Activated naive CD8-positive, alpha-beta T cell treated with anti-CD3 and anti-CD28 coated beads, Interleukin-2, amount 50 U/mL, for 24 hours (primary cell): ENCODE data around the gene PADI6.

Experiments used
- ATAC-seq: fragments of 150-1000 bp; cut with Tn5 transposase; one replicate; pipeline ENCODE4 v1.10.0; 2021
- DNase-seq: peaks from one replicate; pipeline ENCODE4 v3.0.0; 2021
- H3K27ac Mint-ChIP-seq: one replicate; pipeline ENCODE4 v1.8.0; 2021; ENCODE audit warnings: mild to moderate bottlenecking, mixed read lengths
- H3K27me3 Mint-ChIP-seq: one replicate; pipeline ENCODE4 v1.8.0; 2021; ENCODE audit warnings: mixed read lengths
- H3K36me3 Mint-ChIP-seq: one replicate; pipeline ENCODE4 v1.8.0; 2021; ENCODE audit warnings: low read depth, mixed read lengths
- H3K4me1 Mint-ChIP-seq: one replicate; pipeline ENCODE4 v1.8.0; 2021; ENCODE audit warnings: mixed read lengths
- H3K4me3 Mint-ChIP-seq: one replicate; pipeline ENCODE4 v1.8.0; 2021; ENCODE audit warnings: mild to moderate bottlenecking, moderate library complexity, mixed read lengths
- H3K9me3 Mint-ChIP-seq: one replicate; pipeline ENCODE4 v1.8.0; 2021; ENCODE audit warnings: mixed read lengths

PADI6 gene

DNA sequence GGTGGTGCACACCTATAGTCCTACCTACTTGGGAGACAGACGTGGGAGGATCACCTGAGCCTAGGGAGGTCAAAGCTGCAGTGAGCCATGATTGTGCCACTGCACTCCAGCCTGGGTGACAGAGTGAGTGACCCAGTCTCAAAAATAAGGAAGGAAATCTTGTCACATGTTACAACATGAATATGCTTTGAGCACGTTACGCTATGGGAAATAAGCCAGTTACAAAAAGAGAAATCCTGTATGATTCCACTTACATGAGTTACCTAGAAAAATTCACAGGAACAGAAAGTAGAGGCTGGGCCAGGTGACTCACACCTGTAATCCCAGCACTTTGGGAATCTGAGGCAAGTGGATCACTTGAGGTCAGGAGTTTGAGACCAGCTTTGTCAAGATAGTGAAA, 6.7 kb upstream of the PADI6 start:
- Mint-ChIP-seq H3K27me3 (no peaks in the 10 kb centered on the region), H3K9me3 (no peaks in the 10 kb centered on the region), H3K27ac (no peak overlapping the region), H3K4me3 (no peak overlapping the region), H3K36me3 (no peaks in the 10 kb centered on the region), H3K4me1 (no peaks in the 10 kb centered on the region)
- ATAC-seq, result no peak
- DNase-seq, result no peak

DNA sequence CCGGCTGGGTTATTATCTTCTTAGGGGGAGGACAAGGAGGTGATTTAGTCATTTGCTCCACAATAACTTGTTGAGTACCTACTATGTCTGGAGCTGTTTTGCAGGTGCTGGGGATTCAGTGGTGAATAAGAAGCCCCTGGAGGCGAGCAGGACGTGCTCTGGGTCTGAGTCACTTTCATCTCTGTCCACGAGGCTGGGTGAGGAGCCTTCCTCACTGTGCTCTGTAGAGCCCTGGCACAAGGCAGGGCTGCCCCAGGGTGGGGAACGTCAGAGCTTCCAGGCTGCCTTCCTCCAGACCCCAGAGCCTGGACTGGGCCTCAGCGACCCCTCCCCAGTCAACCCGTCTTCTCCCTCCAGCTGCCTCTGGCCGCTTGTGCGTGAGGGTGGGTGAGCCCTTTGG, 2.5 kb upstream of the PADI6 start:
- H3K4me1 Mint-ChIP-seq, result no peaks in the 10 kb centered on the region
- H3K36me3 Mint-ChIP-seq, result no peaks in the 10 kb centered on the region
- H3K27me3 Mint-ChIP-seq, result no peaks in the 10 kb centered on the region
- no peaks in the 10 kb centered on the region for H3K9me3 Mint-ChIP-seq
- no peak overlapping the region for H3K4me3 Mint-ChIP-seq
- ATAC-seq (no peak), DNase-seq (no peak)
- H3K27ac Mint-ChIP-seq, result no peak overlapping the region

DNA sequence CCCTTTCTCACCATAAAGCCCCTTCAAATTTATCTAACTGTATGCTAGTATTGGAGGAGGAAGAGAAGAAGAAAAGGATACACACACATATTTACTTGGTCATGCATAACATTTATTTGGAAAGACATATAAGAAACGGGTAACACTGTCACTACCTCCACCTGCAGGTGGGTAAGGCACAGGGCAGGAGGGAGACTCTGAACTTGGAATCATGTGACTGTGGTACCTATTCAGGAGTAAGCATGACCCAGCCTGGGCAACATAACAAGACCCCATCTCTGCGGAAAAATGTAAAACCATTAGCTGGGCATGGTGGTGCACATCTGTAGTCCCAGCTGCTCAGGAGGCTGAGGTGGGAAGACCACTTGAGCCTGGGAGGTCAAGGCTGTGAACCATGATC, 1.4 kb upstream of the PADI6 start:
- H3K27ac Mint-ChIP-seq, result no peak overlapping the region
- no peaks in the 10 kb centered on the region for H3K36me3 Mint-ChIP-seq
- ATAC-seq (no peak), DNase-seq (no peak)
- no peaks in the 10 kb centered on the region for H3K9me3 Mint-ChIP-seq
- H3K4me1 Mint-ChIP-seq, result no peaks in the 10 kb centered on the region
- H3K4me3 Mint-ChIP-seq, result no peak overlapping the region
- no peaks in the 10 kb centered on the region for H3K27me3 Mint-ChIP-seq

DNA sequence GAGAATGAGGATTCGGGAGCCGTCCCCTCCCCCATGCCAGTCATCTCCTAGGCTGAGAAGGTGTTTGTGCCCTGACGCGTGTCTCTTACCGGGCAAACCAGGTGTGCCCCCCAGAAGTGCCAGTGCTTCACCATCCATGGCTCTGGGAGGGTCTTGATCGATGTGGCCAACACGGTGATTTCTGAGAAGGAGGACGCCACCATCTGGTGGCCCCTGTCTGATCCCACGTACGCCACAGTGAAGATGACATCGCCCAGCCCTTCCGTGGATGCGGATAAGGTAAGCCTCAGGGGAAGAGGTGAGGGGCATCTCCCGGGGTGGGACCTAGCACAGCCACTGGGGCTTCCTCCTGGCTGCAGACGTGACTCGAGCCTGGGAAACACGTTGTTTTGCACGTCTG, 959 bp downstream of the PADI6 start:
- Mint-ChIP-seq H3K4me3 (no peak overlapping the region), H3K27me3 (peaks cover 2% of the 10 kb centered on the region), H3K4me1 (no peaks in the 10 kb centered on the region), H3K9me3 (no peaks in the 10 kb centered on the region), H3K27ac (no peak overlapping the region), H3K36me3 (no peaks in the 10 kb centered on the region)
- DNase-seq, result no peak
- peak; percentile 26 for ATAC-seq

DNA sequence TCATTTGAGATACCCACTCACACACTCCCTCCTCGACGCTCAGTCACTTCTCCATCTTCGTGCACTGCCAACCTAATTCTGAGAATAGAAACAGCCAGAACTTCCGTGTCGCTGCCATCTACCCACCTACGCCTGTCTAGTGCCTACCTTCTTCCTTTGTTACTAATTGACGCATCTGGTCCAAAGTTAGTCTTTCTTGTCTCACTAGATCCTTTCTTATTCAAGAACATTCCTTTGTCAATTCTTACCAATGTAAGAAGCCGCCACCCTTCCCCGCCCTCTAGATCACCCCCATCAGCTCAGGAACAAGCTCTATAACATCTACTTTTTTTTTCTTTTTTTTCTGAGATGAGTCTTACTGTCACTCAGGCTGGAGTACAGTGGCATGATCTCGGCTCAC, 3.7 kb downstream of the PADI6 start:
- H3K4me1 Mint-ChIP-seq, result no peaks in the 10 kb centered on the region
- DNase-seq, result no peak

DNA sequence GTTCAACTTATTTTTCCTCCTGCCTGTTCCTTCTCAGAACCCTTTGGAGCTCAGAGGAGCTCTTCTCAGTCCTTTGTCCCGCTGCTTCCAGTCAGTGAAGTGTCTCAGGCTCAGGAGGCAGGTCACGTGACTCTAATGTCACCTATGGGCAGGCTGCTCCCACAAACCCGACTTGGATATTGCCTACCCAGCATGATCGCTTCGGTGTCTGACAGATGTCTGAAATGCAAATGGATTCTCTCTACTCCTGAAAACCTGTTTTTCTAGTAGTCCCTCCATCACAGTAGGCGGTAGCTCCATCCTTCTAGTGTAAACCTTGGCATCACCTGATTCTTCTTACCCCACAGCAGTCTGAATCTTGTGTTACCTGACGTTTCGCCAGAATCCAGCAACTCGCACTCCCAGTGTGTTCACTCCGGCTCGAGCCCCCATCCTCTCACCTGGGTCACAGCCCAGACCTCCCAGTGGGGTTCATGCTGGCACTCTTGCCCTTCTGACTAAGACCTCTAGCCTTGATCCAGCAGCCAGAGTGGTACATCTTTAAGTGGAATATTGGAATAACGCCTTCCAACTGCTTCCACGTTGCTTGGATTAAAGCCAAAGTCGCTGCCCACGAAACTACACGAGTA, 5.4 kb downstream of the PADI6 start:
- DNase-seq, result no peak
- no peak overlapping the region for H3K4me3 Mint-ChIP-seq
- ATAC-seq, result no peak

More for the DNA sequence above, 3.7 kb downstream of the PADI6 start:
- Mint-ChIP-seq H3K4me3 (no peak overlapping the region), H3K27me3 (peaks cover 9% of the 10 kb centered on the region), H3K36me3 (no peaks in the 10 kb centered on the region), H3K9me3 (no peaks in the 10 kb centered on the region), H3K27ac (no peak overlapping the region)
- no peak for ATAC-seq

DNA sequence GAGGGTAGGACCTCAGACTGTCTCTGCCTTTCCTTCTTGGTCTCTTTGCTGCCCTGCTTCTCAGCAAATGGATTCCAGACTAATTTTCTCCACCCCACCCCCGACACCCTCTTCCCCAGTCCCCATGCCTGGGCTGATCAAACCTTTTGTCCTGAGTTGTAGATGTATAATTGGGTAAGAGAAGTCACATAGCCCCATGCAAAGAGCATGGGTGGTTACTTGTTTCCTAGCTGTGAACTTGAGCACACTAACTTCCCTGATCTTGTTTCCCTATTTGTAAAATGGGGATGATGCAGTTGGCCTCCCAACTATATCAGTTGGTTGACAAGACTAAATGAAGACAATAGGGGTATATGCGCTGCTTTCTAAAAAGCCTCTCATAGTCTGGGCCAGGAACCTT, 9.2 kb downstream of the PADI6 start:
- Mint-ChIP-seq H3K9me3 (no peaks in the 10 kb centered on the region), H3K36me3 (no peaks in the 10 kb centered on the region), H3K4me3 (no peak overlapping the region), H3K27ac (no peak overlapping the region), H3K27me3 (peaks cover 10% of the 10 kb centered on the region), H3K4me1 (no peaks in the 10 kb centered on the region)
- DNase-seq (no peak), ATAC-seq (no peak)

More for the DNA sequence above, 5.4 kb downstream of the PADI6 start:
- H3K27ac Mint-ChIP-seq, result no peak overlapping the region
- H3K4me1 Mint-ChIP-seq, result no peaks in the 10 kb centered on the region
- no peaks in the 10 kb centered on the region for H3K36me3 Mint-ChIP-seq
- peaks cover 10% of the 10 kb centered on the region for H3K27me3 Mint-ChIP-seq
- H3K9me3 Mint-ChIP-seq, result no peaks in the 10 kb centered on the region

DNA sequence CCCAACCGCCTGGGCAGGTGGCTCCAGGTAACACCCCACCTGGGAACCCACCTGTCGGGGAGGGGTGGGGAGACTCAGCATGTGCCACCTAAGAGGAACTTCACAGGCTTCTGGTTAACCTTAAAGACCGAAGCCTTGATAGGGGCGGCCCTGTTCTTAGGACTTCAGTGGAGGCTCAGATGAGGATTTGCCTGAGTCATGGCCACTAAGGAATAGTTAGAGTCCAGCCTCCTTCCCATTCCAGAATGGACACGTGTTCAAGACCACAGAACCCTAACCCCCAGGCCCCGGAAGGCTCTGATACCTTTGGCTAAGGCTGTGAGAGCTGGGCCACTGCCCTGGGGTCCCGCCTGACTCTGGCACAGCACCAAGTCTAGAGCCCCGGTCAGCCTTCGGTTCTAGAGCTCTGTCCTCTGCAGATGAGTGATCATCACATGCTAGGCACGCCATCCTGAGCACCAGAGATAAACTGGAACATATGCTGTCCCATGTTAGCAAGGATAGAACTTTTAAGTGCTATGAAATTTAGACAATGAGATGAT, 20.3 kb downstream of the PADI6 start:
- no peaks in the 10 kb centered on the region for H3K9me3 Mint-ChIP-seq
- H3K4me3 Mint-ChIP-seq, result no peak overlapping the region
- DNase-seq (no peak), ATAC-seq (no peak)
- H3K36me3 Mint-ChIP-seq, result no peaks in the 10 kb centered on the region
- H3K27me3 Mint-ChIP-seq, result no peaks in the 10 kb centered on the region
- H3K4me1 Mint-ChIP-seq, result no peaks in the 10 kb centered on the region
- H3K27ac Mint-ChIP-seq, result no peak overlapping the region

DNA sequence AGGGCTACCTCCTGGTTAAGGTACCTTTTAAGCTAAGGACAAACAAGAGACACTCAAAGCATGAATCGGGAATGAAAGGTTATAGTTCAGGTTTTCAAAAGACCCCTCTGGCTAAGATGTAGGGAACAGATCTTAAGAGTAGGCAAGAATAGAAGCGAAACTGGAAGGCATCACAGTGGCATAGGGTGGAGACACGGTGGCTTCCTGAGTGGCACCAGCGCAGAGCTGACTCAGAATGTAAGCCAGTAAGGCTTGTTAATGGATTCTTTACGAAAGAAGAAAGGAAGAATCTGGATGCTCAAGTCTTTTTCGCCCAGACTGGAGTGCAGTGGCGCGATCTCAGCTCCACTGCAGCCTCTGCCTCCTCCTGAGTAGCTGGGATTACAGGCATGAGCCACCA, 21.2 kb downstream of the PADI6 start:
- Mint-ChIP-seq H3K27ac (no peak overlapping the region), H3K9me3 (no peaks in the 10 kb centered on the region), H3K4me1 (no peaks in the 10 kb centered on the region), H3K36me3 (no peaks in the 10 kb centered on the region), H3K27me3 (no peaks in the 10 kb centered on the region), H3K4me3 (no peak overlapping the region)
- DNase-seq (no peak), ATAC-seq (no peak)

DNA sequence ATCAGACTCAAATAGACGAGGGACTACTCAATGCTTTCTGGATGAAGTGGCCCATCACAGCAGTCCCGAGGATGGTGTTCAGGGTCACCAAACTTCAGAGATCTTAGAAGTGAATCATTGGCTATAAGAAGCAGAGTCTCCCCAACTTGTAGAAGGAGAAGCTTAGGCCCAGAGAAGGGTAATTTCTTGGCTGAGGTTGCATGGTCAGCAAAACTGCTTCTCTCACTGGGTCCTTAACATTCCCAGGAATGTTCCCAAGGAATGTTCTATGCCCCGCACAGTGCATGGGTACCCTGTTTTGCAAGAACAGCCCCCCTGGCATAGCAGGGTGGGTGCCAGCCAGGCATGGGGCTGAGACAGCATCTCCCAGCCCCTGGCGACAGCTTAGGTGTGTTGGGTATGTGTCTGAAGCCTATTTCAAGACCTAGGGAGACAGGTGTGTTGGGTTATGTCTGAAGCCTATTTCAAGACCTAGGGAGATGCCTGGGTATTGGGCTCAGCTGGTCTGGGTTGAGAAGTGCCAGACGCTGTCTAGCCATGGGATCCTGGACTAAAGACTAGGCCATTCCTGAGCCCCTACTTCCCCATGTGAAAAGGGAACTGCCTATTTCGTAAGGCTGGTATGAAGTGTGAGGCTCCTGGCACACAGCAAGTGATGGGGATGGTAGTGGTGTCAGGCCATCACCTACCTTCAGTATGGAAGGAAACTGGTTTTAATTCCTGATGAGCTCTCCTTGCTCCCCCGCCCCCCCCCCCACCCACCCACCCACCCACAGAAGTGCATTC, 26.1 kb downstream of the PADI6 start:
- Mint-ChIP-seq H3K9me3 (no peaks in the 10 kb centered on the region), H3K4me3 (no peak overlapping the region), H3K36me3 (no peaks in the 10 kb centered on the region), H3K27ac (no peak overlapping the region), H3K27me3 (no peaks in the 10 kb centered on the region), H3K4me1 (no peaks in the 10 kb centered on the region)
- DNase-seq (no peak), ATAC-seq (no peak)

DNA sequence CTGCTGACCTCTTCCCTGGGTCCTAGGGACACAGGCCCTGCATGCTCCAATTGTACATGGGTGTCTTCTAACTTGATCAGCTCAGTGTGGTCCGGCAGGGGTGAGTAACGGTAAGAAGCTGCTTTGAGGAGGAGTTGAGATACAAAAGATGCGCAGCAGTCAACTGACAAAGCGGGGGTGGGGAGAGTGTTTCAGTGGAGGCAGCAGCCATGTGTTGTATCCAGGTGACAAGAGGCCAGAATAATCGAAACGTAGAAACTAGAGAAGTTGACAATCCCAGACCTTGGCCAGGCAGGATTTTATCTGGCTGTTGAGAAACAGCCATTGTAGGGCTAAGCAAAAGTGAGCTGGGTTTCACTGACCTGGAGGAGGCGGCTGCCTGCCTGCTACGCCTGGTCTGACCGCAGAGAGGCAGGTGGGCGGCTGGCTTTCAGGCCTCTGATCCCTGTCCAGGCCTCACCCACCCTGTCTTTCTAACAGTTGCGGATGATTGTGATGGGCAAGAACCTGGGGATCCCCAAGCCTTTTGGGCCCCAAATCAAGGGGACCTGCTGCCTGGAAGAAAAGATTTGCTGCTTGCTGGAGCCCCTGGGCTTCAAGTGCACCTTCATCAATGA, 28.8 kb downstream of the PADI6 start:
- Mint-ChIP-seq H3K36me3 (no peaks in the 10 kb centered on the region), H3K27ac (peak overlapping the region; percentile 50), H3K27me3 (no peaks in the 10 kb centered on the region), H3K9me3 (no peaks in the 10 kb centered on the region), H3K4me3 (no peak overlapping the region), H3K4me1 (no peaks in the 10 kb centered on the region)
- ATAC-seq (no peak), DNase-seq (no peak)

DNA sequence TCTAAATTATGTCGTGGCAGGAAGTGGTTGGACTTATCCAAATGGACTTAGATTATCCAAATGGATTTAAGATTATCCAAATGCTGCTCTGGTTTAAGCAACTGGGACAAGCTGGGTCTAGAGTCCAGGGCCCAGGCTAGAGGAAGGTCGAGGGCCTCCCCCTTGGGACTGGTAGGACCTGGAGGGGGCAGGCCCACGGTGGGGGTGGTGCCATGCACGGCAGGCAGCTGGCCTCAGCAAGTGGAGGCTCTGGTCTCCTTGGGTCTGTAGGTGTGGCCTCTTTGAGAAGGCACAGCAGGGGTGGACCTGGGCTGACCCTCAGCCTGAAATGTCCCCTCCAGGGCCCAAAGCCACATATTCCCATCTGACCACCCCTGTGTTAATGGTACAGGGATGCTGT, 29.8 kb downstream of the PADI6 start:
- Mint-ChIP-seq H3K4me3 (no peak overlapping the region), H3K27ac (no peak overlapping the region), H3K4me1 (no peaks in the 10 kb centered on the region), H3K27me3 (no peaks in the 10 kb centered on the region), H3K9me3 (no peaks in the 10 kb centered on the region), H3K36me3 (peaks cover 2% of the 10 kb centered on the region)
- ATAC-seq, result no peak
- no peak for DNase-seq

DNA sequence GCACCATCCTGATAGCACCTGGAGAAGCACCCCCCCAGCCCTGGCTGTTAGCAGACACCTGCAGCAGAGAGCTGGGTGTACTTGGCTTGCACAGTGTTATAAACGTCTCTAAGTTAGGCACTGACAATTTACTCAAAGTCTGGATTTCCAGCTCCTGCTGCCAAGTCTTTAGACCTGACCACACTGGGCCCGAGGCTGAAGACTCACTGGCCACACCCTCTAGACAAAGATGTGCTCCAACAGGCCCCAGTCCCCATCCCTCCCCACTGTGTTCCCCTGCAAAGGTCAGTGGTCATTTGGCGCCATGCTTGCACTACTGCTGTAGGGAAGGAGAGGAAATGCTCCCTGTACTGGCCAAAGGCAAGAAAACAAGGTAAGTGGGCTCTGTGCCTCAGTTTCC, 31.1 kb downstream of the PADI6 start:
- H3K27me3 Mint-ChIP-seq, result no peaks in the 10 kb centered on the region
- peaks cover 8% of the 10 kb centered on the region for H3K36me3 Mint-ChIP-seq
- DNase-seq (no peak), ATAC-seq (no peak)
- no peak overlapping the region for H3K4me3 Mint-ChIP-seq
- H3K4me1 Mint-ChIP-seq, result no peaks in the 10 kb centered on the region
- H3K9me3 Mint-ChIP-seq, result no peaks in the 10 kb centered on the region
- no peak overlapping the region for H3K27ac Mint-ChIP-seq

DNA sequence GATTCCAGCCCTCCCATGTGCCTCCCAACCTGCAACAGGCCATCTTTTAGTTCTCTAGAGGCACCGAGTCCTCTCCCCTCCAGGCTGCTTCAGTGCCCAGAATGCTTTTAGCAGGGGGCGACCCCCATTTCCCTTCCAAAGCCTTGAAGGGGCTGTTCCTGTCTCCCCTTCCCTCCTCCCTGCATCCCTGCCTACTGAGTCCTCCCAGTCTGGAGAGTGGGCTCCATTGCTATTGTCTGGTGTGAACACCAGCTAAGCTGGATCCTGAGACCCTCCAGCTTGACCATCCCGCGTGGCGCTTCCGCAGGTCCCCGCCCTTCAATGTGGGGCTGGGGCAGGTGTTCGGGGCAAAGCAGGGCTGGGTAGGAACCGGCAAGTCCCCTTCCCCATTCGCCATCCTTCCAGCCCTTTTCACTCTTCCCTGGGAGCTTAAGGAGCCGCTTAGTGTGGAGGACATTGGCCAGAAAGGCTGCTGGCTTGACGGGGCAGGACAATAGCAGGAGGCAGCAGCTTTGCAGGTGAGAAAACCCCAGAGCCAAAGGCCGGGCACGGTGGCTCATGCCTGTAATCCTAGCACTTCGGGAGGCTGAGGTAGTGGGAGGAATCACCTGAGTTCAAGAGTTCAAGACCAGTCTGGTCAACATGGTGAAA, 32.2 kb downstream of the PADI6 start:
- DNase-seq (no peak), ATAC-seq (no peak)
- Mint-ChIP-seq H3K9me3 (no peaks in the 10 kb centered on the region), H3K4me1 (no peaks in the 10 kb centered on the region), H3K27me3 (no peaks in the 10 kb centered on the region), H3K4me3 (no peak overlapping the region), H3K27ac (no peak overlapping the region), H3K36me3 (peaks cover 18% of the 10 kb centered on the region)

DNA sequence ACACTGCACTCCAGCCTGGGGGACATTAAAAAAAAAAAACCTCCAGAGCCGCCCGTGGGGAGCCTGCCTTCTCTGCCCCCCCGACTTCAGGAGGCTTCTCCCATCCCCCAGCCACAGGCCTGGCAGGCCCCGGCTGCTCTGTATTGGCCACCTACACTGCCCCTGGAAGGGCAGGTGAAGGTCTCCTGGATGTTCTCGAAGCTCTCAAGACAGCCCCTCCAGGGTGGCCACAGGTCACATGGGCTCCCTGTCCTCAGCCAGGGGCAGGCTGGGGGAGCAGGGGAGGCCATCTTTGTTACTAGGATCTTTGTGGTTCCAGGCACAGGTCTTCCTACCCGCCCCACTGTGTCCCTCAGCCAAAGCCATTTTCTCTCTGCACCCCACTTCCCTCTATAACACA, 32.8 kb downstream of the PADI6 start:
- peaks cover 23% of the 10 kb centered on the region for H3K36me3 Mint-ChIP-seq
- H3K4me1 Mint-ChIP-seq, result no peaks in the 10 kb centered on the region
- no peak for DNase-seq
- no peak overlapping the region for H3K4me3 Mint-ChIP-seq
- no peak for ATAC-seq
- no peak overlapping the region for H3K27ac Mint-ChIP-seq
- H3K9me3 Mint-ChIP-seq, result no peaks in the 10 kb centered on the region
- no peaks in the 10 kb centered on the region for H3K27me3 Mint-ChIP-seq
